GM23338 (cell line): Measurements from ENCODE around the gene WRNIP1. TPM values are rescaled to one million over a fixed set of nuclear protein-coding genes. Genes with fewer than 3 reads are reported as not detected.

Experiments used
- ATAC-seq: fragments of 200-7000 bp; cut with Tn5 transposase; 3 replicates; pipeline ENCODE4 v1.9.1; 2020
- DNase-seq: peaks from one replicate; pipeline ENCODE4 v3.0.0-alpha.2; 2015; ENCODE audit warnings: low spot score
- H2AFZ ChIP-seq: fragments of 200-600 bp; sonication (generic); 2 replicates; pipeline ENCODE4 v1.8.0; 2016; ENCODE audit warnings: antibody characterized with exemption, mild to moderate bottlenecking, moderate library complexity
- H3F3A ChIP-seq: fragments of 200-600 bp; sonication (generic); replicated peaks from 2 replicates; pipeline ENCODE4 v1.8.0; 2017; ENCODE audit warnings: antibody characterized with exemption, mixed run types, low read depth
- H3K27ac ChIP-seq: fragments of 200-600 bp; sonication (generic); 2 replicates; pipeline ENCODE4 v1.6.1; 2016; ENCODE audit warnings: low read depth
- H3K27me3 ChIP-seq: fragments of 200-600 bp; sonication (generic); 2 replicates; pipeline ENCODE4 v1.8.0; 2016; ENCODE audit warnings: mild to moderate bottlenecking, mixed run types, moderate library complexity; ENCODE audit not compliant: insufficient read depth
- H3K36me3 ChIP-seq: fragments of 200-600 bp; sonication (generic); 2 replicates; pipeline ENCODE4 v1.8.0; 2016; ENCODE audit warnings: mild to moderate bottlenecking; ENCODE audit not compliant: insufficient read depth
- H3K4me1 ChIP-seq: fragments of 200-600 bp; sonication (generic); 2 replicates; pipeline ENCODE4 v1.8.0; 2016; ENCODE audit warnings: mild to moderate bottlenecking, moderate library complexity; ENCODE audit not compliant: insufficient read depth
- H3K4me2 ChIP-seq: fragments of 200-600 bp; sonication (generic); 2 replicates; pipeline ENCODE4 v1.7.1; 2017; ENCODE audit warnings: mixed run types
- H3K4me3 ChIP-seq: fragments of 200-600 bp; sonication (generic); 2 replicates; pipeline ENCODE4 v1.6.1; 2016; ENCODE audit warnings: mixed run types
- H3K79me2 ChIP-seq: fragments of 200-600 bp; sonication (generic); replicated peaks from 2 replicates; pipeline ENCODE4 v1.8.0; 2017; ENCODE audit warnings: mild to moderate bottlenecking; ENCODE audit not compliant: insufficient read depth
- H3K9me2 ChIP-seq: fragments of 200-600 bp; sonication (generic); 2 replicates; pipeline ENCODE4 v1.8.0; 2017; ENCODE audit not compliant: insufficient read depth
- H4K20me1 ChIP-seq: fragments of 200-600 bp; sonication (generic); replicated peaks from 2 replicates; pipeline ENCODE4 v1.8.0; 2017; ENCODE audit warnings: mild to moderate bottlenecking; ENCODE audit not compliant: insufficient read depth
- H3K27ac Mint-ChIP-seq: 2 replicates; pipeline ENCODE4 v1.8.0; 2020; ENCODE audit warnings: inconsistent platforms, mild to moderate bottlenecking, moderate library complexity, mixed read lengths
- H3K27me3 Mint-ChIP-seq: 3 replicates; pipeline ENCODE4 v1.8.0; 2022; ENCODE audit warnings: low read depth, mild to moderate bottlenecking, moderate library complexity, mixed read lengths, inconsistent platforms; ENCODE audit not compliant: insufficient read depth, poor library complexity
- H3K36me3 Mint-ChIP-seq: 3 replicates; pipeline ENCODE4 v1.8.0; 2021; ENCODE audit warnings: low read depth, mild to moderate bottlenecking, inconsistent platforms, moderate library complexity, mixed read lengths
- H3K4me1 Mint-ChIP-seq: 3 replicates; pipeline ENCODE4 v1.8.0; 2020; ENCODE audit warnings: mild to moderate bottlenecking, inconsistent platforms, mixed read lengths
- H3K4me3 Mint-ChIP-seq: 3 replicates; pipeline ENCODE4 v1.8.0; 2021; ENCODE audit warnings: moderate library complexity, mild to moderate bottlenecking, inconsistent platforms, mixed read lengths
- H3K9me3 Mint-ChIP-seq: 3 replicates; pipeline ENCODE4 v1.8.0; 2020; ENCODE audit warnings: moderate library complexity, mild to moderate bottlenecking, inconsistent platforms, mixed read lengths
- CREB1 ChIP-seq: fragments of 250-450 bp; sonication (Bioruptor Pico); IDR thresholded peaks from 2 replicates; pipeline ENCODE4 v1.5.0; 2020; ENCODE audit warnings: low read depth, mild to moderate bottlenecking, moderate library complexity
- EZH2 ChIP-seq: fragments of 200-600 bp; sonication (generic); IDR thresholded peaks from one replicate; pipeline ENCODE4 v1.8.0; 2017; ENCODE audit warnings: antibody characterized with exemption, mild to moderate bottlenecking, low read depth; ENCODE audit not compliant: unreplicated experiment
- EZH2phosphoT487 ChIP-seq: fragments of 200-600 bp; sonication (generic); IDR thresholded peaks from one replicate; pipeline ENCODE4 v1.8.1; 2018; ENCODE audit warnings: antibody characterized with exemption; ENCODE audit not compliant: unreplicated experiment
- JUNB ChIP-seq: IDR thresholded peaks from one replicate; pipeline ENCODE4 v1.6.1; 2016; ENCODE audit warnings: antibody characterized with exemption; ENCODE audit not compliant: unreplicated experiment
- NANOG ChIP-seq: IDR thresholded peaks from 2 replicates; pipeline ENCODE4 v1.6.1; 2016; ENCODE audit warnings: antibody characterized with exemption, borderline replicate concordance
- POLR2AphosphoS5 ChIP-seq: IDR thresholded peaks from 2 replicates; pipeline ENCODE4 v1.6.1; 2016; ENCODE audit warnings: antibody characterized with exemption, low read depth
- STAT1 ChIP-seq: IDR thresholded peaks from one replicate; pipeline ENCODE4 v1.6.1; 2016; ENCODE audit warnings: antibody characterized with exemption; ENCODE audit not compliant: unreplicated experiment
- ZNF114 ChIP-seq: fragments of 250-450 bp; sonication (Bioruptor Pico); IDR thresholded peaks from 2 replicates; pipeline ENCODE4 v1.5.0; 2020; ENCODE audit warnings: mild to moderate bottlenecking, moderate library complexity
- ZNF331 ChIP-seq: fragments of 250-450 bp; sonication (Bioruptor Pico); IDR thresholded peaks from 2 replicates; pipeline ENCODE4 v1.5.0; 2020; ENCODE audit warnings: low read depth, mild to moderate bottlenecking, moderate library complexity
- polyA plus RNA-seq: library from polyadenylated mRNA; unstranded; fragments of >200 nt; fragmentation: Nextera tagmentation; extraction: Ambion mirVana; gene quantifications from 2 replicates; pipeline ENCODE4 v1.2.1, GENCODE V29; 2016
- total RNA-seq: library from RNA; depleted of rRNA; stranded (reverse); fragments of >200 nt; shearing (Covaris generic); gene quantifications from 2 replicates; pipeline ENCODE4 v1.2.3, GENCODE V29; 2014
- TF ChIP-seq, protein P1 (sequence below), 2 experiments: fragments of 200-600 bp in 1 of 2; sonication (generic) in 1 of 2; conservative IDR thresholded peaks; 2 replicates each; pipeline versions ENCODE4 v1.5.1 to v1.6.1; 2016 to 2017; ENCODE audit warnings: antibody characterized with exemption in 2 of 2, low read depth in 2 of 2, mild to moderate bottlenecking in 2 of 2, moderate library complexity in 1 of 2
- TF ChIP-seq, protein P2 (sequence below): IDR thresholded peaks from one replicate; pipeline ENCODE4 v1.6.1; 2018; ENCODE audit warnings: antibody characterized with exemption; ENCODE audit not compliant: unreplicated experiment
- TF ChIP-seq, protein P3 (sequence below): fragments of 250-450 bp; sonication (Bioruptor Pico); IDR thresholded peaks from 2 replicates; pipeline ENCODE4 v1.5.0; 2020; ENCODE audit warnings: mild to moderate bottlenecking, moderate library complexity
- TF ChIP-seq, protein P4 (sequence below): IDR thresholded peaks from 2 replicates; pipeline ENCODE4 v1.6.1; 2016; ENCODE audit warnings: antibody characterized with exemption

Gene WRNIP1
- total and polyA plus RNA-seq, 2 experiments from 2014 or later: 27.6 to 66.0 TPM

DNA sequence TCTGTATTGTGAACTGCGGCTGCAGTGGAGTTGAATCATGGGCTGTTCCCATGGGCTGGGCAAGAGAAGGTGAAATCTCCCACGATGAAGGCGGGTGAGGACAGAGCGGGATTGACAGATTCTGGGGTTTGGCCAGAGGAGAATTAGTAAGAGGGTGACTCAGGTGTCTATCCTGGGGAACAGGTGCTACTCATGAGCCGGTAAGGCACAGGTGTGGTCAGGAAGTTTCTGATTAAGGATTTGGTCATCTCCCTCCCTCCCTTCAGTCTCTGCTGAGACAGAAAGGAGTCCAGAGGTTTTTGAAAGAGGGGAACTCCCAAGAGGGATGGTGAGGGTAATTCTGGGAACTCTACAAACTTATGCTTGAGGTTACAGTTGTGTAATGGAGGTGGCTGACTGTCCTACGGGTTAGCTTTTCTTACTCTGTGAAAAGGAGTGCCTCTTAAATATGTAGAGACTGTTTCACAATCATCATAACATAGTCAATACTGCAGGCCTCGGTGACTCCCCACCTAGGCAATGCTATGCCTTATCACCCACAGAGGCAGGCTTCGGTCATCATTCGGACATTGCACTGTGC is 45.0 kb downstream of the WRNIP1 start:
- Histone ChIP-seq H3K27me3 (no peaks in the 10 kb centered on the region), H3K36me3 (no peaks in the 10 kb centered on the region), H3K4me3 (no peak overlapping the region), H3K79me2 (no peaks in the 10 kb centered on the region), H3F3A (no peaks in the 10 kb centered on the region), H3K4me1 (no peaks in the 10 kb centered on the region), H4K20me1 (no peaks in the 10 kb centered on the region), H3K4me2 (no peak overlapping the region), H3K27ac (no peak overlapping the region), H3K9me2 (no peaks in the 10 kb centered on the region), H2AFZ (no peak overlapping the region)
- TF ChIP-seq, protein P1, sequence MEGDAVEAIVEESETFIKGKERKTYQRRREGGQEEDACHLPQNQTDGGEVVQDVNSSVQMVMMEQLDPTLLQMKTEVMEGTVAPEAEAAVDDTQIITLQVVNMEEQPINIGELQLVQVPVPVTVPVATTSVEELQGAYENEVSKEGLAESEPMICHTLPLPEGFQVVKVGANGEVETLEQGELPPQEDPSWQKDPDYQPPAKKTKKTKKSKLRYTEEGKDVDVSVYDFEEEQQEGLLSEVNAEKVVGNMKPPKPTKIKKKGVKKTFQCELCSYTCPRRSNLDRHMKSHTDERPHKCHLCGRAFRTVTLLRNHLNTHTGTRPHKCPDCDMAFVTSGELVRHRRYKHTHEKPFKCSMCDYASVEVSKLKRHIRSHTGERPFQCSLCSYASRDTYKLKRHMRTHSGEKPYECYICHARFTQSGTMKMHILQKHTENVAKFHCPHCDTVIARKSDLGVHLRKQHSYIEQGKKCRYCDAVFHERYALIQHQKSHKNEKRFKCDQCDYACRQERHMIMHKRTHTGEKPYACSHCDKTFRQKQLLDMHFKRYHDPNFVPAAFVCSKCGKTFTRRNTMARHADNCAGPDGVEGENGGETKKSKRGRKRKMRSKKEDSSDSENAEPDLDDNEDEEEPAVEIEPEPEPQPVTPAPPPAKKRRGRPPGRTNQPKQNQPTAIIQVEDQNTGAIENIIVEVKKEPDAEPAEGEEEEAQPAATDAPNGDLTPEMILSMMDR (conservative IDR thresholded peaks at IDR 0.05; ENCODE audit: low read depth in 2 of 2): no peak
- TF ChIP-seq POLR2AphosphoS5 (no peak), CREB1 (no peak), NANOG (no peak), ZNF114 (no peak), ZNF331 (no peak), EZH2phosphoT487 (no peak), JUNB (no peak), STAT1 (no peak), EZH2 (no peak)
- TF ChIP-seq, protein P2, sequence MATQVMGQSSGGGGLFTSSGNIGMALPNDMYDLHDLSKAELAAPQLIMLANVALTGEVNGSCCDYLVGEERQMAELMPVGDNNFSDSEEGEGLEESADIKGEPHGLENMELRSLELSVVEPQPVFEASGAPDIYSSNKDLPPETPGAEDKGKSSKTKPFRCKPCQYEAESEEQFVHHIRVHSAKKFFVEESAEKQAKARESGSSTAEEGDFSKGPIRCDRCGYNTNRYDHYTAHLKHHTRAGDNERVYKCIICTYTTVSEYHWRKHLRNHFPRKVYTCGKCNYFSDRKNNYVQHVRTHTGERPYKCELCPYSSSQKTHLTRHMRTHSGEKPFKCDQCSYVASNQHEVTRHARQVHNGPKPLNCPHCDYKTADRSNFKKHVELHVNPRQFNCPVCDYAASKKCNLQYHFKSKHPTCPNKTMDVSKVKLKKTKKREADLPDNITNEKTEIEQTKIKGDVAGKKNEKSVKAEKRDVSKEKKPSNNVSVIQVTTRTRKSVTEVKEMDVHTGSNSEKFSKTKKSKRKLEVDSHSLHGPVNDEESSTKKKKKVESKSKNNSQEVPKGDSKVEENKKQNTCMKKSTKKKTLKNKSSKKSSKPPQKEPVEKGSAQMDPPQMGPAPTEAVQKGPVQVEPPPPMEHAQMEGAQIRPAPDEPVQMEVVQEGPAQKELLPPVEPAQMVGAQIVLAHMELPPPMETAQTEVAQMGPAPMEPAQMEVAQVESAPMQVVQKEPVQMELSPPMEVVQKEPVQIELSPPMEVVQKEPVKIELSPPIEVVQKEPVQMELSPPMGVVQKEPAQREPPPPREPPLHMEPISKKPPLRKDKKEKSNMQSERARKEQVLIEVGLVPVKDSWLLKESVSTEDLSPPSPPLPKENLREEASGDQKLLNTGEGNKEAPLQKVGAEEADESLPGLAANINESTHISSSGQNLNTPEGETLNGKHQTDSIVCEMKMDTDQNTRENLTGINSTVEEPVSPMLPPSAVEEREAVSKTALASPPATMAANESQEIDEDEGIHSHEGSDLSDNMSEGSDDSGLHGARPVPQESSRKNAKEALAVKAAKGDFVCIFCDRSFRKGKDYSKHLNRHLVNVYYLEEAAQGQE: no peak
- TF ChIP-seq, protein P3, sequence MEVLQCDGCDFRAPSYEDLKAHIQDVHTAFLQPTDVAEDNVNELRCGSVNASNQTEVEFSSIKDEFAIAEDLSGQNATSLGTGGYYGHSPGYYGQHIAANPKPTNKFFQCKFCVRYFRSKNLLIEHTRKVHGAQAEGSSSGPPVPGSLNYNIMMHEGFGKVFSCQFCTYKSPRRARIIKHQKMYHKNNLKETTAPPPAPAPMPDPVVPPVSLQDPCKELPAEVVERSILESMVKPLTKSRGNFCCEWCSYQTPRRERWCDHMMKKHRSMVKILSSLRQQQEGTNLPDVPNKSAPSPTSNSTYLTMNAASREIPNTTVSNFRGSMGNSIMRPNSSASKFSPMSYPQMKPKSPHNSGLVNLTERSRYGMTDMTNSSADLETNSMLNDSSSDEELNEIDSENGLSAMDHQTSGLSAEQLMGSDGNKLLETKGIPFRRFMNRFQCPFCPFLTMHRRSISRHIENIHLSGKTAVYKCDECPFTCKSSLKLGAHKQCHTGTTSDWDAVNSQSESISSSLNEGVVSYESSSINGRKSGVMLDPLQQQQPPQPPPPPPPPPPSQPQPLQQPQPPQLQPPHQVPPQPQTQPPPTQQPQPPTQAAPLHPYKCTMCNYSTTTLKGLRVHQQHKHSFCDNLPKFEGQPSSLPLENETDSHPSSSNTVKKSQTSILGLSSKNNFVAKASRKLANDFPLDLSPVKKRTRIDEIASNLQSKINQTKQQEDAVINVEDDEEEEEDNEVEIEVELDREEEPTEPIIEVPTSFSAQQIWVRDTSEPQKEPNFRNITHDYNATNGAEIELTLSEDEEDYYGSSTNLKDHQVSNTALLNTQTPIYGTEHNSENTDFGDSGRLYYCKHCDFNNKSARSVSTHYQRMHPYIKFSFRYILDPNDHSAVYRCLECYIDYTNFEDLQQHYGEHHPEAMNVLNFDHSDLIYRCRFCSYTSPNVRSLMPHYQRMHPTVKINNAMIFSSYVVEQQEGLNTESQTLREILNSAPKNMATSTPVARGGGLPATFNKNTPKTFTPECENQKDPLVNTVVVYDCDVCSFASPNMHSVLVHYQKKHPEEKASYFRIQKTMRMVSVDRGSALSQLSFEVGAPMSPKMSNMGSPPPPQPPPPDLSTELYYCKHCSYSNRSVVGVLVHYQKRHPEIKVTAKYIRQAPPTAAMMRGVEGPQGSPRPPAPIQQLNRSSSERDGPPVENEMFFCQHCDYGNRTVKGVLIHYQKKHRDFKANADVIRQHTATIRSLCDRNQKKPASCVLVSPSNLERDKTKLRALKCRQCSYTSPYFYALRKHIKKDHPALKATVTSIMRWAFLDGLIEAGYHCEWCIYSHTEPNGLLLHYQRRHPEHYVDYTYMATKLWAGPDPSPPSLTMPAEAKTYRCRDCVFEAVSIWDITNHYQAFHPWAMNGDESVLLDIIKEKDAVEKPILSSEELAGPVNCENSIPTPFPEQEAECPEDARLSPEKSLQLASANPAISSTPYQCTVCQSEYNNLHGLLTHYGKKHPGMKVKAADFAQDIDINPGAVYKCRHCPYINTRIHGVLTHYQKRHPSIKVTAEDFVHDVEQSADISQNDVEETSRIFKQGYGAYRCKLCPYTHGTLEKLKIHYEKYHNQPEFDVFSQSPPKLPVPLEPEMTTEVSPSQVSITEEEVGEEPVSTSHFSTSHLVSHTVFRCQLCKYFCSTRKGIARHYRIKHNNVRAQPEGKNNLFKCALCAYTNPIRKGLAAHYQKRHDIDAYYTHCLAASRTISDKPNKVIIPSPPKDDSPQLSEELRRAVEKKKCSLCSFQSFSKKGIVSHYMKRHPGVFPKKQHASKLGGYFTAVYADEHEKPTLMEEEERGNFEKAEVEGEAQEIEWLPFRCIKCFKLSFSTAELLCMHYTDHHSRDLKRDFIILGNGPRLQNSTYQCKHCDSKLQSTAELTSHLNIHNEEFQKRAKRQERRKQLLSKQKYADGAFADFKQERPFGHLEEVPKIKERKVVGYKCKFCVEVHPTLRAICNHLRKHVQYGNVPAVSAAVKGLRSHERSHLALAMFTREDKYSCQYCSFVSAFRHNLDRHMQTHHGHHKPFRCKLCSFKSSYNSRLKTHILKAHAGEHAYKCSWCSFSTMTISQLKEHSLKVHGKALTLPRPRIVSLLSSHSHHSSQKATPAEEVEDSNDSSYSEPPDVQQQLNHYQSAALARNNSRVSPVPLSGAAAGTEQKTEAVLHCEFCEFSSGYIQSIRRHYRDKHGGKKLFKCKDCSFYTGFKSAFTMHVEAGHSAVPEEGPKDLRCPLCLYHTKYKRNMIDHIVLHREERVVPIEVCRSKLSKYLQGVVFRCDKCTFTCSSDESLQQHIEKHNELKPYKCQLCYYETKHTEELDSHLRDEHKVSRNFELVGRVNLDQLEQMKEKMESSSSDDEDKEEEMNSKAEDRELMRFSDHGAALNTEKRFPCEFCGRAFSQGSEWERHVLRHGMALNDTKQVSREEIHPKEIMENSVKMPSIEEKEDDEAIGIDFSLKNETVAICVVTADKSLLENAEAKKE (CRISPR knock-in tag): no peak
- TF ChIP-seq, protein P4, sequence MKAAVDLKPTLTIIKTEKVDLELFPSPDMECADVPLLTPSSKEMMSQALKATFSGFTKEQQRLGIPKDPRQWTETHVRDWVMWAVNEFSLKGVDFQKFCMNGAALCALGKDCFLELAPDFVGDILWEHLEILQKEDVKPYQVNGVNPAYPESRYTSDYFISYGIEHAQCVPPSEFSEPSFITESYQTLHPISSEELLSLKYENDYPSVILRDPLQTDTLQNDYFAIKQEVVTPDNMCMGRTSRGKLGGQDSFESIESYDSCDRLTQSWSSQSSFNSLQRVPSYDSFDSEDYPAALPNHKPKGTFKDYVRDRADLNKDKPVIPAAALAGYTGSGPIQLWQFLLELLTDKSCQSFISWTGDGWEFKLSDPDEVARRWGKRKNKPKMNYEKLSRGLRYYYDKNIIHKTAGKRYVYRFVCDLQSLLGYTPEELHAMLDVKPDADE: no peak
- H3K36me3 Mint-ChIP-seq: no peaks in the 10 kb centered on the region
- ATAC-seq (no peak), DNase-seq (no peak)
- H3K27me3 Mint-ChIP-seq: peaks cover 9% of the 10 kb centered on the region
- no peak overlapping the region for H3K4me3 Mint-ChIP-seq
- no peaks in the 10 kb centered on the region for H3K9me3 Mint-ChIP-seq
- H3K27ac Mint-ChIP-seq: no peak overlapping the region
- H3K4me1 Mint-ChIP-seq: no peaks in the 10 kb centered on the region; the same call in 2 of the 3 replicates
